Epithelial cell of proximal tubule (primary cell): ENCODE results near the gene RPS6KA2. TPM values are rescaled to one million over a fixed set of nuclear protein-coding genes. Genes with fewer than 3 reads are reported as not detected.

ENCODE experiments used
- DNase-seq: peaks from one replicate; pipeline ENCODE4 v3.0.0-alpha.2; 2011; ENCODE audit warnings: low read depth
- H3K4me3 ChIP-seq: 2 replicates; pipeline ENCODE4 v1.5.1; 2011; ENCODE audit warnings: low read depth, mild to moderate bottlenecking, low read length
- total RNA-seq: library from RNA; depleted of rRNA; stranded (reverse); fragments of >200 nt; gene quantifications from 2 replicates; pipeline ENCODE4 v1.2.3, GENCODE V29; 2015
- TF ChIP-seq, protein P1 (sequence below): conservative IDR thresholded peaks from 2 replicates; pipeline ENCODE4 v1.5.1; 2012; ENCODE audit warnings: low read depth, mild to moderate bottlenecking, low read length

Gene RPS6KA2
- total RNA-seq, 1 donor from 2014 or later = 20.8 TPM

DNA sequence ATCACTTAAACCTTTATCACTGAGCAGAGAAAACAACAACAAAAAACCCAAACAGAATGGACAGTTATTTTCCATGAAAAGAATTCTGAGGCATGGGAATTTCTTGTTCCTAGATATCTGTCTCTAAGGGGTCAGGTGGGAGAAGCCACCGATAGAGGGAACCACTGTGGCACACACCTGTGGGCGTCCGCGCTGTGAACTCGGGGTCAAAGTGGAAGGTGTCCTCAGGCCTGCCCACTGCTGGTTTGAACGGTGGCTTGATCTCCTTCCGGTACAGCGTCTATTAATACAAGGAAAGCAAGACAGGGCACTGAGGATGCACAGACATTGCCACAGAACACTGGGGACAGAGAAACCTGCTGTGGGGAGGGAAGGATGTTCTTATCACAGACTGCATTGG is 167.8 kb downstream of the RPS6KA2 start:
- DNase-seq = no peak
- TF ChIP-seq, protein P1, sequence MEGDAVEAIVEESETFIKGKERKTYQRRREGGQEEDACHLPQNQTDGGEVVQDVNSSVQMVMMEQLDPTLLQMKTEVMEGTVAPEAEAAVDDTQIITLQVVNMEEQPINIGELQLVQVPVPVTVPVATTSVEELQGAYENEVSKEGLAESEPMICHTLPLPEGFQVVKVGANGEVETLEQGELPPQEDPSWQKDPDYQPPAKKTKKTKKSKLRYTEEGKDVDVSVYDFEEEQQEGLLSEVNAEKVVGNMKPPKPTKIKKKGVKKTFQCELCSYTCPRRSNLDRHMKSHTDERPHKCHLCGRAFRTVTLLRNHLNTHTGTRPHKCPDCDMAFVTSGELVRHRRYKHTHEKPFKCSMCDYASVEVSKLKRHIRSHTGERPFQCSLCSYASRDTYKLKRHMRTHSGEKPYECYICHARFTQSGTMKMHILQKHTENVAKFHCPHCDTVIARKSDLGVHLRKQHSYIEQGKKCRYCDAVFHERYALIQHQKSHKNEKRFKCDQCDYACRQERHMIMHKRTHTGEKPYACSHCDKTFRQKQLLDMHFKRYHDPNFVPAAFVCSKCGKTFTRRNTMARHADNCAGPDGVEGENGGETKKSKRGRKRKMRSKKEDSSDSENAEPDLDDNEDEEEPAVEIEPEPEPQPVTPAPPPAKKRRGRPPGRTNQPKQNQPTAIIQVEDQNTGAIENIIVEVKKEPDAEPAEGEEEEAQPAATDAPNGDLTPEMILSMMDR = no peak
- no peak overlapping the region for H3K4me3 ChIP-seq

DNA sequence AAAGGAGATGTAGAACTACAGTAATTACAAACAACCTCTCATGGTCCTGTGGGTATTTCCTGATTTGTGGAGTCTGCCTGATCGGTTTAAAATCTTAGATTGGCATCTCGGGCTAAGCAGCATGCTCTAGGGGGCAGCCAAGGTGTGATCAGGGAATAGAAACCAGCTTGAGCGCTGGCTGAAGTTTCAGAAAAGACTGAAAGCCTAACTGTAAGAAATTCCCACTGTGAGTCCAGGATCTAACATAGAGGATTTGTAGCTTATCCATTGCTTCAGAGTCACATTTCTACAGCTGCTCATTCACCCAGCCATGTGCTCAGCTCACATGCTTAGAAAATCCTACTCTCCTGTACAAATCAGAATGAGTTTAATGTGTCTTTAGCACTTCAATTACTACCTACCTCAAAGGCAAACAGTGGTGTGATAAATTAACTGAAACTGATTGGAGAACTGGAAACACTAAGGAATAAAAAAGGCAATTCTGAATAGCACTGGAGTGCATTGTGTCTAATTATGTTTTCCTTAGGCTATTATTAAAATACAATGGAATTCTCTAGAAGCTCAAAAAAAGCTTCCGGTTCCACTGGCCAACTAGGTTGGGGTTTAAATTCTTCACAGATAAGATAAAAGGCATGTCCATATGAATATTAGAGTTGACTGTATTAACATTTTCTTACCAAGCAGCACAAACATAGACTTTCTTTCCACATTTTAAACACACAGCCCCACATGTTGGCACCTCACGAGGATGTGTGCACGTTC is 170.5 kb downstream of the RPS6KA2 start:
- TF ChIP-seq, protein P1 = peak; percentile 60
- peak; percentile 7 for DNase-seq
- no peak overlapping the region for H3K4me3 ChIP-seq

DNA sequence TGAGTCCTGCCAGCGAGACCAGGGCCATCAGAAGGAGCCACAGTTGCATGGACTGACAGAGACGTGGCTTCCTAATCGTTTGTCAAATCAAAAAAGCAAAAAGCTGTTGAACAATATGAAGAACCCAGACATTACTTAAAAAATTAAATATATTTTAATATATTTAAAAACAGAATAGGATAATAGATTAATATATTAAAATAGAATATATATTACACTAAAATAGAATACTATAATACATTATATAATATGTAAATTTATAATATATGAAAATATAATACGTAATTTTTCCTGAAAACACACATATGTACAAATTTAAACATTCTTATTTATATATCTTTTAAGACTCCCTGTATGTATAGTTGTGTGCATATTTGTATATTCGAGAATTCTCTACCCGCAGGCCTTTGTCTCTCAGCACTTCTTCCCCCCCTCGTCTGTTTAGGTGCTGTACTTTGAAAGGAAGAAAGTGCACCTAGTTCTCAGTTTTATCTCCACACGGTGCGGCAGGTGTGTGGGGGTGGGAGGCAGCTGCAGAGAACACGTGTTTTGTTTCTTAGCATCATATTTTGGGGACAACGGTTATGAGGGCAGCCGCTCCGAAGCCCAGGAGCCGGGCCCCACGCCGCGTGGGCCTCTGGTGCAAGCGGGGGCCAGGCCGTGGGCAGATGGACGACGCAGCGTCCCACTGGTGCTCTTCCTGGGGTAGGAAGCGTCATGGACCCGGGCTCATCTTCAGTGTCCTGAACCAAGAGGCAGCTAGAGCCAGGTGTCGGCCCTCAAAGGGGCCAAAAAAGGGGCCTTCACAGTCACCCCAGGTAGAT is 172.1 kb downstream of the RPS6KA2 start:
- DNase-seq = no peak

DNA sequence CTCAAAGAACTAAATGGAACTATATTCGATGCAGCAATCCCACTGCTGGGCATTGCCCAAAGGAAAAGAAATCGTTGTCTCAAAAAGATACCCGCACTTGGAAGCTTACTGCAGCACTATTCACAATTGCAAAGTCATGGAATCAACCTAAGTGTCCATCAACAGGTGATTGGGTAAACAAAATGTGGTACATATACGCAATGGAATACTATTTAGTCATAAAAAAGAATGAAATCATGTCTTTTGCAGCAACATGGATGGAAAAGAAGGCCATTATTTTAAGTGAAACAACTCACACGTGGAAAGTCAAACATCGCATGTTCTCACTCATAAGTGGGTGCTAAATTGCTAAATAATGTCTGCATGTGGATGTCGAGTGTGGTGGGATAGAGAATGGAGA is 173.4 kb downstream of the RPS6KA2 start:
- no peak for DNase-seq
- TF ChIP-seq, protein P1 = no peak
- no peak overlapping the region for H3K4me3 ChIP-seq

More for the DNA sequence above, 172.1 kb downstream of the RPS6KA2 start:
- no peak overlapping the region for H3K4me3 ChIP-seq
- TF ChIP-seq, protein P1 = no peak

DNA sequence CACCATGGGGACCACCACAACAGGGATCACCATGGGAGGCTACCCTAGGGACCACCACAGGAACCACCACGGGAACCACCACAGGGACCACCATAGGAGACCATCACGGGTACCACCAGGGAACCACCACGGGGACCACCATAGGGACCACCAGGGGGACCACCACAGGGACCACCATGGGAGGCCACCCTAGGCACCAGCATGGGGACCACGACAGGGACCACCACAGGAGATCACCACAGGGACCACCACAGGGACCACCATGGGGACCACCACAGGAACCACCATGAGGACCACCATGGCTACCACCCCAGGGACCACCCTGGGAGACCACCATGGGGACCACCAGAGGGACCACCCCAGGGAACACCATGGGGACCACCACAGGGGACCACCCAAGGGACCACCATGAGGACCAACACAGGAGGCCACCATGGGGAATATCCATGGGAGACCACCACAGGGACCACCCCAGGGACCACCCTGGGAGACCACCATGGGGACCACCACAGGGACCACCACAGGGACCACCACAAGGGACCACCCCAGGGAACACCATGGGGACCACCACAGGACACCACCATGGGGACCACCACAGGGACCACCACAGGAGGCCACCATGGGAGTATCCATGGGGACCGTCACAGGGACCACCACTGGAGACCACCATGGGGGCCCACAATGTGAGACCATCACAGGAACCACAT is 176.7 kb downstream of the RPS6KA2 start:
- DNase-seq = no peak
- H3K4me3 ChIP-seq = no peak overlapping the region
- TF ChIP-seq, protein P1 = no peak

DNA sequence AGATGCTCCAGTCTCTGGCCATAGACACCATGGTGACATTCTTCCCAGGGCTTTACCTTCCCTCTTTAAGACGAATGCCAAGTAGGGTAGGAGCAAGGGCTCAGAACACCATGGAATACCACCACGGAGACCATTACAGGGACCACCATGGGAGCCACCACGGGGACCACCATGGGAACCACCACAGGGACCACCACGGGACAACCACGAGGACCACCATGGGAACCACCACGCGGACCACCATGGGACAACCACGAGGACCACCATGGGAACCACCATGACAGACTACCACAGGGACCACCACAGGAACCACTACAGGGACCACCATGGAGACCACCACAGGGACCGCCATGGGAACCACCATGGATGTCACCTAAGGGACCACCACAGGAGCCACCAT is 177.4 kb downstream of the RPS6KA2 start:
- TF ChIP-seq, protein P1 = no peak
- no peak for DNase-seq
- H3K4me3 ChIP-seq = no peak overlapping the region
